Muscle layer of duodenum (tissue), 2 donors: ENCODE measurements around the gene PRKG1.

Experiments used
- H3K27ac ChIP-seq: one replicate; pipeline ENCODE4 v1.7.0; 2013; ENCODE audit warnings: mild to moderate bottlenecking, low read length
- H3K27me3 ChIP-seq: one replicate; pipeline ENCODE4 v1.7.0; 2013; ENCODE audit warnings: low read depth, mild to moderate bottlenecking, control low read depth, low read length
- H3K36me3 ChIP-seq, 2 donors: one replicate each; pipeline ENCODE4 v1.7.0; 2013; ENCODE audit warnings: low read length in 2 of 2, control low read depth in 1 of 2, mild to moderate bottlenecking in 1 of 2; ENCODE audit not compliant: insufficient read depth in 2 of 2, control insufficient read depth in 1 of 2
- H3K4me1 ChIP-seq, 2 donors: one replicate each; pipeline ENCODE4 v1.7.0; 2013; ENCODE audit warnings: low read length in 2 of 2, mild to moderate bottlenecking in 2 of 2, control low read depth in 1 of 2, moderate library complexity in 1 of 2; ENCODE audit not compliant: insufficient read depth in 2 of 2, control insufficient read depth in 1 of 2
- H3K4me3 ChIP-seq, 2 donors: one replicate each; pipeline ENCODE4 v1.7.0; 2013; ENCODE audit warnings: low read length in 2 of 2, low read depth in 1 of 2, mild to moderate bottlenecking in 1 of 2
- H3K9me3 ChIP-seq, 2 donors: one replicate each; pipeline ENCODE4 v1.7.0; 2013; ENCODE audit warnings: low read length in 2 of 2, control low read depth in 1 of 2, mild to moderate bottlenecking in 1 of 2; ENCODE audit not compliant: control insufficient read depth in 1 of 2
- donor health status: healthy.

Gene PRKG1

GRCh38 chr10:51950371-51950995, 876.2 kb downstream of the PRKG1 start:
- Histone ChIP-seq H3K4me1 (peaks cover 0 to 22% of the 10 kb centered on the region in 2 donors), H3K27me3 (no peaks in the 10 kb centered on the region), H3K4me3 (no peak overlapping the region), H3K9me3 (no peaks in the 10 kb centered on the region), H3K27ac (no peak overlapping the region), H3K36me3 (no peaks in the 10 kb centered on the region)

GRCh38 chr10:51950996-51951555, 876.8 kb downstream of the PRKG1 start:
- H3K9me3 ChIP-seq = no peaks in the 10 kb centered on the region
- H3K27me3 ChIP-seq = no peaks in the 10 kb centered on the region
- no peak overlapping the region for H3K27ac ChIP-seq
- peaks cover 0 to 22% of the 10 kb centered on the region in 2 donors for H3K4me1 ChIP-seq
- H3K4me3 ChIP-seq = no peak overlapping the region
- no peaks in the 10 kb centered on the region for H3K36me3 ChIP-seq

- Histone ChIP-seq H3K9me3 (no peaks in the 10 kb centered on the region), H3K4me3 (no peak overlapping the region), H3K27ac (no peak overlapping the region), H3K36me3 (no peaks in the 10 kb centered on the region), H3K4me1 (peaks cover 0 to 22% of the 10 kb centered on the region in 2 donors), H3K27me3 (no peaks in the 10 kb centered on the region)
Observed at GRCh38 chr10:51951601-51952000, 877.3 kb downstream of the PRKG1 start.

GRCh38 chr10:51952056-51952455, 877.8 kb downstream of the PRKG1 start:
- no peak overlapping the region for H3K27ac ChIP-seq

GRCh38 chr10:51955696-51956095, 881.4 kb downstream of the PRKG1 start:
- Histone ChIP-seq H3K4me1 (peaks cover 0 to 19% of the 10 kb centered on the region in 2 donors), H3K27me3 (no peaks in the 10 kb centered on the region), H3K4me3 (no peak overlapping the region), H3K27ac (no peak overlapping the region), H3K9me3 (no peaks in the 10 kb centered on the region), H3K36me3 (no peaks in the 10 kb centered on the region)

More at GRCh38 chr10:51952056-51952455, 877.8 kb downstream of the PRKG1 start:
- Histone ChIP-seq H3K4me3 (no peak overlapping the region), H3K36me3 (no peaks in the 10 kb centered on the region), H3K4me1 (peaks cover 0 to 22% of the 10 kb centered on the region in 2 donors), H3K9me3 (no peaks in the 10 kb centered on the region), H3K27me3 (no peaks in the 10 kb centered on the region)

GRCh38 chr10:51956822-51957221, 882.5 kb downstream of the PRKG1 start:
- Histone ChIP-seq H3K27me3 (no peaks in the 10 kb centered on the region), H3K27ac (no peak overlapping the region), H3K9me3 (no peaks in the 10 kb centered on the region), H3K4me3 (no peak overlapping the region), H3K4me1 (peaks cover 0 to 15% of the 10 kb centered on the region in 2 donors), H3K36me3 (no peaks in the 10 kb centered on the region)

- no peaks in the 10 kb centered on the region for H3K36me3 ChIP-seq
- no peaks in the 10 kb centered on the region for H3K27me3 ChIP-seq
- H3K4me1 ChIP-seq = no peaks in the 10 kb centered on the region
- no peak overlapping the region for H3K4me3 ChIP-seq
- no peaks in the 10 kb centered on the region for H3K9me3 ChIP-seq
- no peak overlapping the region for H3K27ac ChIP-seq
Observed at GRCh38 chr10:51960494-51960895, 886.2 kb downstream of the PRKG1 start.

- no peaks in the 10 kb centered on the region for H3K36me3 ChIP-seq
- H3K9me3 ChIP-seq = no peaks in the 10 kb centered on the region
- H3K4me1 ChIP-seq = no peaks in the 10 kb centered on the region
- H3K4me3 ChIP-seq = no peak overlapping the region
- no peaks in the 10 kb centered on the region for H3K27me3 ChIP-seq
- H3K27ac ChIP-seq = no peak overlapping the region
Observed at GRCh38 chr10:51961401-51961800, 887.1 kb downstream of the PRKG1 start.

GRCh38 chr10:51964630-51965029, 890.3 kb downstream of the PRKG1 start:
- Histone ChIP-seq H3K27ac (no peak overlapping the region), H3K4me3 (no peak overlapping the region), H3K36me3 (no peaks in the 10 kb centered on the region), H3K4me1 (no peaks in the 10 kb centered on the region), H3K27me3 (no peaks in the 10 kb centered on the region), H3K9me3 (no peaks in the 10 kb centered on the region)

- no peaks in the 10 kb centered on the region for H3K9me3 ChIP-seq
- no peak overlapping the region for H3K4me3 ChIP-seq
- H3K4me1 ChIP-seq = no peaks in the 10 kb centered on the region
- H3K27me3 ChIP-seq = no peaks in the 10 kb centered on the region
- no peaks in the 10 kb centered on the region for H3K36me3 ChIP-seq
- H3K27ac ChIP-seq = no peak overlapping the region
Observed at GRCh38 chr10:51965451-51965850, 891.2 kb downstream of the PRKG1 start.

GRCh38 chr10:51972733-51973346, 898.6 kb downstream of the PRKG1 start:
- Histone ChIP-seq H3K9me3 (no peaks in the 10 kb centered on the region), H3K36me3 (no peaks in the 10 kb centered on the region), H3K27me3 (no peaks in the 10 kb centered on the region), H3K27ac (no peak overlapping the region), H3K4me1 (no peaks in the 10 kb centered on the region), H3K4me3 (no peak overlapping the region)
